GM12872 (cell line): ENCODE measurements around the gene SRP14.

Experiments
- TF ChIP-seq, protein P1 (sequence below): IDR thresholded peaks from 3 replicates; pipeline ENCODE4 v1.5.1; 2011; ENCODE audit warnings: low read depth, mild to moderate bottlenecking, low read length, moderate library complexity; ENCODE audit not compliant: insufficient read depth

SRP14 gene

DNA sequence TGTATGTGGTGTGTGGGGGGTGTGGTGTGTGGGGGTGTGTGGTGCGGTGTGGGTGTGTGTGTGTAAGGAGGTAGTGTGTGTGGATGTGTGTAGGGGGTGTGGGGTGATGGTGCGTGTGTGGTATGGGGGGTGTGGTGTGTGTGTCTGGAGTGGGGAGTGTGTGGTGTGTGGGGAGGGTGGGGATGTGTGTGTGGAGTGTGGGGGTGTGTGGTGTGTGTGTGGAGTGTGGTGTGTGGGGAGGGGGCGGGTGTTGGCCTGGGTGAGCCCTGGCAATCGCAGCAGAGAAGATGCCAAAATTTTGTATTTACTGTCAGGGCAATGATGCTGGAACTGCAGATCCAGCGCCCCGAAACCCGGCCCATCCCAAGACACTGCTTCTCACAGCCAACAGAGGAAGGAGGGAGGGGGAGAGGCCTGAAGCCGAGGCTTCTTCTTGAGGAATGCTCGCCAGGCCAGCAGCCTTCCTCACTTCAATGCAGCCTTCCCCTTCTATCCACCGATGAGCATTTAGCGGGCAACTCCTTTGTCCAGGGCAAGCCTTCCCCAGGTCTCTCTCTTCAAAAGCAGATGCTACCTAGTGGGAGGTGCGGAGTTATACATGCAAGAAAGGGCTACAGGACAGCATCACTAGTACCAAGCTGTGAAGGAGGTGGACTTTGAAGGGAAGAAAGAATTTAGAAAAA is 11.9 kb upstream of the SRP14 start:
- TF ChIP-seq, protein P1, sequence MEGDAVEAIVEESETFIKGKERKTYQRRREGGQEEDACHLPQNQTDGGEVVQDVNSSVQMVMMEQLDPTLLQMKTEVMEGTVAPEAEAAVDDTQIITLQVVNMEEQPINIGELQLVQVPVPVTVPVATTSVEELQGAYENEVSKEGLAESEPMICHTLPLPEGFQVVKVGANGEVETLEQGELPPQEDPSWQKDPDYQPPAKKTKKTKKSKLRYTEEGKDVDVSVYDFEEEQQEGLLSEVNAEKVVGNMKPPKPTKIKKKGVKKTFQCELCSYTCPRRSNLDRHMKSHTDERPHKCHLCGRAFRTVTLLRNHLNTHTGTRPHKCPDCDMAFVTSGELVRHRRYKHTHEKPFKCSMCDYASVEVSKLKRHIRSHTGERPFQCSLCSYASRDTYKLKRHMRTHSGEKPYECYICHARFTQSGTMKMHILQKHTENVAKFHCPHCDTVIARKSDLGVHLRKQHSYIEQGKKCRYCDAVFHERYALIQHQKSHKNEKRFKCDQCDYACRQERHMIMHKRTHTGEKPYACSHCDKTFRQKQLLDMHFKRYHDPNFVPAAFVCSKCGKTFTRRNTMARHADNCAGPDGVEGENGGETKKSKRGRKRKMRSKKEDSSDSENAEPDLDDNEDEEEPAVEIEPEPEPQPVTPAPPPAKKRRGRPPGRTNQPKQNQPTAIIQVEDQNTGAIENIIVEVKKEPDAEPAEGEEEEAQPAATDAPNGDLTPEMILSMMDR, result no peak

DNA sequence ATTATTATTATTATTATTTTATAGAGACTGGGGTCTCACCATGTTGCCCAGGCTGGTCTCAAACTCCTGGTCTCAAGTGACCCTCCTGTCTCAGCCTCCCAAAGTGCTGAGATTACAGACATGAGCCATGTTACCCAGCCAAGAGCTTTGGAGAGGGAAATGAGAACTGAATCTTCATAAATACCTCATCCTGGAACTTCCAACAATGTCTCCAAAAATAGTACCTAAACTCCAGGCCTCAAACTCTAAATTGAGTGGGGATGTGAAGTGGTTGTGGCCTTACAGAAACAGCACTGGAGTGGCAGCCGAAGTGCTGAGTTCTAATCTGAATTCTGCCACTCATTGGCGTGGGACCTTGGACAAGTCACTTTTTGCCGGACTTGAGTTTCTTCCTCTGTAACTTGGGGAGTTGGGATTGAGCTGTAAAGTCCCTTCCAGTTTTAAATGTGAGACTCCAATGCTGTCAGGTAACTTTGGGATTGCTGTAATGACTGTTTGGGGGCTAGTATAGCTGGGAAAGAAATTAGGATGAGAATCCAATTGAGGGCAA is 10.0 kb upstream of the SRP14 start:
- TF ChIP-seq, protein P1, result no peak

DNA sequence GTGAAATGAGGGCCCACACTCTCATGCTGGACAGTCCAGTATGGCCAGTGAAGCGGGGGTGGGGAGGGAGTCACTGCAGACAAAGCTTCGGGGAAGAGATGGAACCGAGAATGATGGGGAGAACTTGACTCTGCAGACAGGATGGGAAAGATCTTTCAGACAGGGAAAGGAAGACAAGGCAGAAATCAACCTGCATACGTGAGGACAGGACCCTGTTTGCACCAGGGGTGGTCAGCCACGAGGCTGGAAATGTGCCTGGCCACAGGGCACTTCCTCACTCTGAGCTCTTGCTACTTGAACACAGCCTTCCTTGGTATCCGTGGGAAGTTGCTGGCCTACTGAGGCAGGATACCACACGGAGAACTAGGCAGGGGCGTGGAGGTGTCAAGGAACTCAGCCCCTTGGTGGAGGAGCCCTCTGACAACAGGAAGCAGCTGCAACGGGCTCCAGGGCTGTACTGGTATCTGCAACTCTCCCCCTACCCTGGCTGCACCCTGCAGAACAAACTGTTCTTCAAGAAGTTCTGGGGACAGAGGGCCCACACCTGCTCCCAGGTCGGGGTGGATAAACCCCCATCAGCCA is 9.3 kb upstream of the SRP14 start:
- TF ChIP-seq, protein P1, result no peak

DNA sequence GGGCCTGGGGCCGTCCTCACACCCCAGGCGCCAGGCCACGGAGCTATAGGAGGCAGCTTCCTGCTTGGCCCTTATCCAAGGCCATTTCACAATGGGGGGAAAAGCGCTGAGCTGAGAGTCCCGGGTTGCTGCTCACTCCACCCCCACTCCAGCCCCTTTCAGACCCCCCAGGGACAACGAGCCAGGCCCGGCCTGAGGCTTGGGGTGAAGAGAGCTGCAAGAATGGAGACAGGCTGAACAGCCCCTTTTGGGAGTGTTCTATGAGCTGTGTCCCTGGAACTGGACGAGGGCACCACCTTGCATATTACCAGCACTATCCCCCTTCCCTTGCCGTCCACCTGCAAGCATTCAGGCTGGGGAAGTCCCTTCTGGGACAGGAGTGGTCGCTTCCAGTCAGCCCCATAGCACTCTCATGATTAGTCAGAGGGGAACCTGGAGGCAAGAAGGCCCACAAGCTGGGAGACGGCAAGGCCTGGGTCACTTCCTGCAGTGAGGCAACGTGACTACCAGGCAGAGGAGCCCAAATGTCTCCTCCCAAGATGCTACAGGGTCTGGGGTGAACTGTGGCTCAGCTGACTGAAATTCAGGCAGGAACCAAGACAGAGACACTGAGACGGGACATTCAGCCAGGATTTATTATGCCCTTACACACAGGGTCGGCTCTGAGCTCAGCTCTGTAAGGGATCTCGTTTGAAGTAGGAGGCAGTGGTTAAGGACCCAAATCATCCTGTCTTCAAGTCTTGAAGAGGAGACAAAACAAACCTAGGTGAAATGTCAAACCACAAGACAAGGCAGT is 8.6 kb upstream of the SRP14 start:
- TF ChIP-seq, protein P1, result no peak

DNA sequence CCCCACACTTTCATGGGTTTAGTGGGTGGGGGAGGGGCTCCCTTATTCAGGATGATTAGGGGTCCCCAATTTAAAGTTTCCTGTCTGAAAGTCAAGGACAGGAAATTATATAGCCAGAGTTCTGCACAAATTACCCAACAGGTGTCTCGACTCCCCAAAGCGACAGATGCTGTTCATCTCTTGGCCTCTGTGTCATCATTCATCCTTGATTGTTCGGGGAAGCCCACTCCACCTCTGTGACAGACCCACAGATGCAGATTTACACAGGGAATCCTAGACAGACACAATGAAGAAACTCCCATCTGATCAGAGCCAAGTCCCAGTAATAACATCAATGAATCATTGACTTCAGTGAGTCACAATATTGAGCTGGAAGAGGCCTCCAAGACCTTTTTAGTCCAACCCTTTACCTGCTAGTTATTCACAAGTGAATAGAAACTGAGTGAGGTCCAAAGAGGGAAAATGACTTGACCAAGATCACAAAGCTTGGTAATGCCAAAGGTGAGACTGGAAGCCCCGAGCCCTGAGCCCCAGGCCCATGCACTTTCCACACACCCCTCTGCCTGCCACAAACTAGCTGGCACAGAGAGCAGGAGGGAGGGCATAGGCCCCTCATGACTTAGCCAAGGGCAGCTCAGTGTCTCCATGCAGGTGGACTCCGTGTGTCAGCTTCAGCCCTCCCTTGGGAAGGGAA is 7.9 kb upstream of the SRP14 start:
- TF ChIP-seq, protein P1, result 0 out of 3 replicates have a peak, but pooled peaks have one; percentile 4

DNA sequence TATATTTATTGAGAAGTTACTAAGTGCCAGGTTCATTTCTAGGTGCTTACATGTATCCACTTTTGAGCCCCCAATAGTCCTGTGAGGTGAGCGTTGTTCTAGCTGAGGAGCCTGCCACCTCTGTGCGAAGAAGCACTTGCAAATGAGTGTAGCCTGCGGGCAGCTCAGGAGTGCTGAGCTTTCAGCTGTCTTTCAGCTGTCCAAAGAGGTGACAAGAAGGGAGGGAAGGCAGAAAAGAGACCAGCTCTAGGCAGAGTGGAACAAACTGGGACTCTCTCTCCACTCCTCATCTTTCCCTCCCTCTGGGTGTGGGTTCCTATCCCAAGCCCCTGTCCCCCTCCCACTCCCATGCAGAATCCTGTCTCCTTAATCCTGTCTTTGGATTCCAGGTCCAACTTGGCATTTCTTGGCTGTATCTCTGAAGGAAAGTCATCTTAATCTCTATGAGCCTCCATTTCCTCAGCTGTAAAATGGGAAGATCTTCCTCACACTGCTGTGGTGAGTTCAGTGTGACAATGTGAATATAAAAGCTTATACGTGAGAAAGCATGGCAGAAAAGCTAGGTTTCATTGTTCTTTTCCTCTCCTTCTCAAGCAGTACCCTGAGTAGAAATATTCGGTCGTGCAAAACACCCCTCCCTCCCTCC is 6.7 kb upstream of the SRP14 start:
- TF ChIP-seq, protein P1, result no peak
